Measurements from ENCODE around the gene MDN1.
"Not testable (repeated sequence)": the region's sequence is repeated elsewhere in the genome, so short reads cannot be mapped to it uniquely, and the experiment has no call there.

MDN1 gene

GRCh38 chr6:89789980-89790379 lies 29.6 kb downstream of the MDN1 start:
- H2AFZ ChIP-seq (ENCODE audit: low read depth, low read length), result no peak overlapping the region
- peaks cover 6% of the 10 kb centered on the region for H3K79me2 ChIP-seq (ENCODE audit: low read length)
- H3K4me3 ChIP-seq (ENCODE audit: low read length), result no peak overlapping the region
- H3K27ac ChIP-seq (ENCODE audit: low read length), result no peak overlapping the region
- H3K4me1 ChIP-seq (ENCODE audit: low read length), result peaks cover 13% of the 10 kb centered on the region
- peaks cover 33% of the 10 kb centered on the region for H3K36me3 ChIP-seq (replicated peaks; ENCODE audit: low read depth, low read length)
- no peak overlapping the region for H3K4me2 ChIP-seq (ENCODE audit: low read length)
- no peak overlapping the region for H3K9ac ChIP-seq (ENCODE audit: low read length)
- peaks cover 4% of the 10 kb centered on the region for H4K20me1 ChIP-seq (ENCODE audit: insufficient read depth, low read length)
- no peaks in the 10 kb centered on the region for H3K27me3 ChIP-seq (ENCODE audit: low read depth, low read length)
- TF ChIP-seq CTCF (IDR thresholded peaks at IDR 0.05; ENCODE audit: low read depth, low read length), result no peak
- no peak for TF ChIP-seq EZH2phosphoT487 (IDR thresholded peaks at IDR 0.05; ENCODE audit: low read depth)
- no peaks in the 10 kb centered on the region for H3K9me3 ChIP-seq (ENCODE audit: insufficient read depth, low read length)

GRCh38 chr6:89787660-89788328 lies 31.8 kb downstream of the MDN1 start:
- Histone ChIP-seq H3K4me2 (ENCODE audit: low read length) (no peak overlapping the region), H3K9me3 (ENCODE audit: insufficient read depth, low read length) (no peaks in the 10 kb centered on the region), H4K20me1 (ENCODE audit: insufficient read depth, low read length) (no peaks in the 10 kb centered on the region), H3K27me3 (ENCODE audit: low read depth, low read length) (no peaks in the 10 kb centered on the region), H3K79me2 (ENCODE audit: low read length) (no peaks in the 10 kb centered on the region), H3K4me1 (ENCODE audit: low read length) (no peaks in the 10 kb centered on the region), H3K27ac (ENCODE audit: low read length) (no peak overlapping the region), H3K4me3 (ENCODE audit: low read length) (no peak overlapping the region), H3K9ac (ENCODE audit: low read length) (no peak overlapping the region), H2AFZ (ENCODE audit: low read depth, low read length) (no peak overlapping the region), H3K36me3 (replicated peaks; ENCODE audit: low read depth, low read length) (peaks cover 26% of the 10 kb centered on the region)
- no peak for TF ChIP-seq CTCF (IDR thresholded peaks at IDR 0.05; ENCODE audit: low read depth, low read length)
- no peak for TF ChIP-seq EZH2phosphoT487 (IDR thresholded peaks at IDR 0.05; ENCODE audit: low read depth)

- Histone ChIP-seq H3K9me3 (ENCODE audit: insufficient read depth, low read length) (no peaks in the 10 kb centered on the region), H3K36me3 (replicated peaks; ENCODE audit: low read depth, low read length) (peaks cover 23% of the 10 kb centered on the region), H3K4me2 (ENCODE audit: low read length) (no peak overlapping the region), H3K27ac (ENCODE audit: low read length) (no peak overlapping the region), H3K4me1 (ENCODE audit: low read length) (no peaks in the 10 kb centered on the region), H2AFZ (ENCODE audit: low read depth, low read length) (no peak overlapping the region), H4K20me1 (ENCODE audit: insufficient read depth, low read length) (no peaks in the 10 kb centered on the region), H3K79me2 (ENCODE audit: low read length) (no peaks in the 10 kb centered on the region), H3K27me3 (ENCODE audit: low read depth, low read length) (no peaks in the 10 kb centered on the region), H3K4me3 (ENCODE audit: low read length) (no peak overlapping the region), H3K9ac (ENCODE audit: low read length) (no peak overlapping the region)
- no peak for TF ChIP-seq EZH2phosphoT487 (IDR thresholded peaks at IDR 0.05; ENCODE audit: low read depth)
- TF ChIP-seq CTCF (IDR thresholded peaks at IDR 0.05; ENCODE audit: low read depth, low read length), result no peak
Measured at GRCh38 chr6:89786970-89787369, 32.6 kb downstream of the MDN1 start.

GRCh38 chr6:89784838-89785237 lies 34.8 kb downstream of the MDN1 start:
- Histone ChIP-seq H3K27ac (ENCODE audit: low read length) (no peak overlapping the region), H3K9ac (ENCODE audit: low read length) (no peak overlapping the region), H2AFZ (ENCODE audit: low read depth, low read length) (no peak overlapping the region), H3K4me1 (ENCODE audit: low read length) (no peaks in the 10 kb centered on the region), H3K79me2 (ENCODE audit: low read length) (no peaks in the 10 kb centered on the region), H3K4me3 (ENCODE audit: low read length) (no peak overlapping the region), H4K20me1 (ENCODE audit: insufficient read depth, low read length) (no peaks in the 10 kb centered on the region), H3K9me3 (ENCODE audit: insufficient read depth, low read length) (no peaks in the 10 kb centered on the region), H3K4me2 (ENCODE audit: low read length) (no peak overlapping the region), H3K36me3 (replicated peaks; ENCODE audit: low read depth, low read length) (peaks cover 22% of the 10 kb centered on the region), H3K27me3 (ENCODE audit: low read depth, low read length) (no peaks in the 10 kb centered on the region)
- TF ChIP-seq CTCF (IDR thresholded peaks at IDR 0.05; ENCODE audit: low read depth, low read length) (no peak), EZH2phosphoT487 (IDR thresholded peaks at IDR 0.05; ENCODE audit: low read depth) (no peak)

GRCh38 chr6:89783293-89783692 lies 36.3 kb downstream of the MDN1 start:
- not testable (repeated sequence) for H2AFZ ChIP-seq (ENCODE audit: low read depth, low read length); H3K27me3 ChIP-seq (ENCODE audit: low read depth, low read length); H3K9me3 ChIP-seq (ENCODE audit: insufficient read depth, low read length); H3K4me2 ChIP-seq (ENCODE audit: low read length); H3K4me3 ChIP-seq (ENCODE audit: low read length); H4K20me1 ChIP-seq (ENCODE audit: insufficient read depth, low read length); H3K27ac ChIP-seq (ENCODE audit: low read length); H3K4me1 ChIP-seq (ENCODE audit: low read length); H3K79me2 ChIP-seq (ENCODE audit: low read length); H3K9ac ChIP-seq (ENCODE audit: low read length)
- peaks cover 15% of the 10 kb centered on the region for H3K36me3 ChIP-seq (replicated peaks; ENCODE audit: low read depth, low read length)

Measured in OCI-LY3 (cell line).